PC-3 (cell line): ENCODE measurements around the gene NADSYN1.

Experiments
- CTCF ChIP-seq: fragments of 300-600 bp; sonication (generic); conservative IDR thresholded peaks from 2 replicates; pipeline ENCODE4 v1.5.1; 2017; ENCODE audit warnings: antibody characterized with exemption, low read depth, mild to moderate bottlenecking, low read length
- EZH2 ChIP-seq: fragments of 300-600 bp; sonication (generic); IDR thresholded peaks from one replicate; pipeline ENCODE4 v1.6.1; 2017; ENCODE audit warnings: antibody characterized with exemption, mild to moderate bottlenecking, low read length; ENCODE audit not compliant: unreplicated experiment

- TF ChIP-seq CTCF (no peak), EZH2 (no peak)
These were observed 72.4 kb downstream of the NADSYN1 start for GRCh38 chr11:71525188-71525937.
